Measurements from ENCODE around the gene NHSL1.

DNA sequence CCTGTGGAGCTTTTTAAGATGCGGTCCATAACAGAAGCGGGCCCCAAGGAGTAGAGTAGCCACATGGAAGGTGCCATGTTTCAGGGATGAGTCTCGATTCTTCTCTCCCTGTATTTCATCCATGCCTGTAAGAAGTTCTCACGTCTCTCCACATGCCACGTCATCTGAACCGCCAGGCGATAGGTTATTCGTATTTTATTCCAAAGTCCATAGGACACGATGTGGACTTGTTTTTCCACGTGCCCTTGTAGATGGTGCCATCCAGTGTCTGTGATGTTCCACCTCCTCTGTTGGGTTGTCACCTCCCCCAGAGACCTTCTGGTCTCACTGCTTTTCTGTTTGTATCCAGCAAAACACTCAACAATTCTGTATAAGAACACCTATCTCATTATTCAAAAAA lies 77.7 kb downstream of the NHSL1 start:
- TF ChIP-seq CTCF (conservative IDR thresholded peaks at IDR 0.05; ENCODE audit: low read length) (no peak), EZH2phosphoT487 (IDR thresholded peaks at IDR 0.05; ENCODE audit: borderline replicate concordance, low read depth, low read length) (no peak)
